GM20000 (cell line): ENCODE measurements around the gene ADARB2.

Experiments
- DNase-seq: peaks from one replicate; pipeline ENCODE4 v3.0.0; 2012; ENCODE audit warnings: low spot score
- TF ChIP-seq, protein P1 (sequence below): IDR thresholded peaks from 2 replicates; pipeline ENCODE4 v1.5.1; 2012; ENCODE audit warnings: mild to moderate bottlenecking, control low read depth; ENCODE audit errors: extremely low read depth, missing control alignments

Gene ADARB2

GRCh38 chr10:1191752-1192151 is 545.6 kb downstream of the ADARB2 start:
- TF ChIP-seq, protein P1, sequence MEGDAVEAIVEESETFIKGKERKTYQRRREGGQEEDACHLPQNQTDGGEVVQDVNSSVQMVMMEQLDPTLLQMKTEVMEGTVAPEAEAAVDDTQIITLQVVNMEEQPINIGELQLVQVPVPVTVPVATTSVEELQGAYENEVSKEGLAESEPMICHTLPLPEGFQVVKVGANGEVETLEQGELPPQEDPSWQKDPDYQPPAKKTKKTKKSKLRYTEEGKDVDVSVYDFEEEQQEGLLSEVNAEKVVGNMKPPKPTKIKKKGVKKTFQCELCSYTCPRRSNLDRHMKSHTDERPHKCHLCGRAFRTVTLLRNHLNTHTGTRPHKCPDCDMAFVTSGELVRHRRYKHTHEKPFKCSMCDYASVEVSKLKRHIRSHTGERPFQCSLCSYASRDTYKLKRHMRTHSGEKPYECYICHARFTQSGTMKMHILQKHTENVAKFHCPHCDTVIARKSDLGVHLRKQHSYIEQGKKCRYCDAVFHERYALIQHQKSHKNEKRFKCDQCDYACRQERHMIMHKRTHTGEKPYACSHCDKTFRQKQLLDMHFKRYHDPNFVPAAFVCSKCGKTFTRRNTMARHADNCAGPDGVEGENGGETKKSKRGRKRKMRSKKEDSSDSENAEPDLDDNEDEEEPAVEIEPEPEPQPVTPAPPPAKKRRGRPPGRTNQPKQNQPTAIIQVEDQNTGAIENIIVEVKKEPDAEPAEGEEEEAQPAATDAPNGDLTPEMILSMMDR: no peak
- no peak for DNase-seq

- TF ChIP-seq, protein P1: no peak
- no peak for DNase-seq
Observed at GRCh38 chr10:1190791-1191490, 546.4 kb downstream of the ADARB2 start.

DNA sequence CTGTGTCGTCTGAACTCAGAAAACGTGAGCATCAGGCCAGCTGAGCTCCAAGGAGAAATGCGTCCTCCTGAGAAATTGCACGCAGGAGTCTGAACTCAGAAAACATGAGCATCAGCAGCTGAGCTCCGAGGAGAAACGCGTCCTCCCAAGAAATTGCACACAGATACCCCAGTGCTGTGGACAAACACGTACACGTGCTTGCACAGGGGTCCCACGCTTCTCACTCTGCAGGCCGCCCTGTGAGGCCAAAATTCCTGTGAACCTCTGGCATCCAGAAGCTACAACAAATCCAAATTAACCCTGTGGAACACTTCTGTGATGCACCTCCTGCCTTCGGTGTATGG is 547.3 kb downstream of the ADARB2 start:
- DNase-seq: no peak
- TF ChIP-seq, protein P1: no peak

- TF ChIP-seq, protein P1: no peak
- no peak for DNase-seq
Observed at GRCh38 chr10:1189166-1190051, 547.9 kb downstream of the ADARB2 start.

DNA sequence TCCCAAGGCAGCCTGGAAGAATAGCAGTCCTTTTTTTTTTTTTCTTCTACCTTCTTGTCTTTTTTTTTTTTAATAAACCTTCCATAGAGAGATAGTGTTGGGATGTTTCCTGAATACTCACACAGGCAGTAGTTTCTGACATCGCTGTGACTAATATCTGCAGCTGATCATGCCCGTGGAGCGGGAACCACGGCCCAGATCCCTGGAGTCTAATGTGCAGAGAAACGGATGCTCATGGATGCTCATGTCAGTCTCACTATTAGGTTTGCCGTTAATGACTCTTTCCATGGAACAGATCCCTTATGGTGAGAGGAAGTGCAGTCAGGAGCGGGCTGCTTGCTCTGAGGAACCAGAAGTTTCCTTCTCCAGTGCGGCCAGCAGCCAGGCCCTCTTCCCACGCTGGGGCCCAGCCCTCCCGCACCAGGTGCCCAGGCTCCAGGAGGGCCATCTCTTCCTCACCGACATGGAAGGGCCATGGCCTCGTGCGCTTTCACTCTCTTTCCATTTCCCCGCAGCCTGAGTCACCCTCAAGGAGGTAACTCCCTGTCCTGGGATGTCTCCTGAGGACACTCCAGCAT is 548.7 kb downstream of the ADARB2 start:
- TF ChIP-seq, protein P1: no peak
- DNase-seq: no peak

- TF ChIP-seq, protein P1: no peak
- DNase-seq: no peak
Observed at GRCh38 chr10:1187855-1188557, 549.3 kb downstream of the ADARB2 start.
